Activated T-cell treated with anti-CD3 and anti-CD28 coated beads, Interleukin-2, amount 50 U/mL, for 24 hours (primary cell): ENCODE data around the gene RPS21.

Experiments
- DNase-seq: peaks from one replicate; pipeline ENCODE4 v3.0.0-alpha.2; 2020
- H3K27ac Mint-ChIP-seq: 2 replicates; pipeline ENCODE4 v1.8.0; 2020; ENCODE audit warnings: mild to moderate bottlenecking, mixed read lengths
- H3K27me3 Mint-ChIP-seq: 2 replicates; pipeline ENCODE4 v1.8.0; 2020; ENCODE audit warnings: mixed read lengths
- H3K36me3 Mint-ChIP-seq: 2 replicates; pipeline ENCODE4 v1.8.0; 2020; ENCODE audit warnings: low read depth, mixed read lengths
- H3K4me1 Mint-ChIP-seq: 2 replicates; pipeline ENCODE4 v1.8.0; 2020; ENCODE audit warnings: low read depth, mixed read lengths
- H3K4me3 Mint-ChIP-seq: 2 replicates; pipeline ENCODE4 v1.8.0; 2020; ENCODE audit warnings: mild to moderate bottlenecking, moderate library complexity, mixed read lengths
- H3K9me3 Mint-ChIP-seq: 2 replicates; pipeline ENCODE4 v1.8.0; 2020; ENCODE audit warnings: mixed read lengths

RPS21 gene

DNA sequence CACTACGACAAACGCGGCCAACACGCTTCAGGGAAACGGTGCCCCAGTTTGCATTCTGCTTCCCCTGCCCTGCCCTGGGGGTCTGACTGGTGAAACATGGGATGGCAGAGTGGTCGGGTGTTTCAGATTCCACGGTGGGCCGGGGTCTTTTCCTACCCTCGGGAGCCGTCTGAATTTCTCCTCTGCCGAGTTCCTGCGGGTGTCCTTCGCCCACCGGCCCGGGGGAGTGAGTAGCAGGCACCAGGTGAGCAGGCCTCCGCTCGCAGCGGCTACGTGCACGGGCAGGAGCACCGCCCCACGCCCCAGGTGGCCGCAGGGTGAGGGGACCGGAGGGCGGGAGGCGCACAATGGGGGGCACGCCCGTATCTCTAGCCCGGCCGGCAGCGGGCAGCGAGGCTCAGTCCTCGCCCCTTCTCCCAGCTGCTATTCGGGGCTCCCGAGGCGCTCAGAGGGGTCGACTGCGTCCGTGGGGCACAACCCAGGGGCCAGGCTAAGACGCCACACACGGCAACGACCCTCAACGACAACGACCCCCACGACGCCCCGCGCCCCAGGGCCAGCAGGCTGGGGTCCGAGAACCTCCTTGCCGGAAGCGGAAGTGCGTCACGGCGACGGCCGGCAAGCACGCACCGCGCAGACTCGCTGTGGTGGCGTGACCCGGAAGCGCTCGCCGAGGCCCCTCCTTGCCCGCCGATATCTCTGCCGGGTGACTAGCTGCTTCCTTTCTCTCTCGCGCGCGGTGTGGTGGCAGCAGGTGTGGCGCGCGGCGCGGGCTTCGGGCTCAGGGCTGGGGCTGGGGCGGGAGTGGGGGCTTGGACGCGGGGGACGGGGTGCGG is at the start of gene RPS21:
Gene RPS21 (plus strand): TSS at position 721 of the 836 bp plus-strand sequence. CDS start 236 bp downstream, outside the sequence.
- peaks cover 87% of the 10 kb centered on the region for H3K36me3 Mint-ChIP-seq

DNA sequence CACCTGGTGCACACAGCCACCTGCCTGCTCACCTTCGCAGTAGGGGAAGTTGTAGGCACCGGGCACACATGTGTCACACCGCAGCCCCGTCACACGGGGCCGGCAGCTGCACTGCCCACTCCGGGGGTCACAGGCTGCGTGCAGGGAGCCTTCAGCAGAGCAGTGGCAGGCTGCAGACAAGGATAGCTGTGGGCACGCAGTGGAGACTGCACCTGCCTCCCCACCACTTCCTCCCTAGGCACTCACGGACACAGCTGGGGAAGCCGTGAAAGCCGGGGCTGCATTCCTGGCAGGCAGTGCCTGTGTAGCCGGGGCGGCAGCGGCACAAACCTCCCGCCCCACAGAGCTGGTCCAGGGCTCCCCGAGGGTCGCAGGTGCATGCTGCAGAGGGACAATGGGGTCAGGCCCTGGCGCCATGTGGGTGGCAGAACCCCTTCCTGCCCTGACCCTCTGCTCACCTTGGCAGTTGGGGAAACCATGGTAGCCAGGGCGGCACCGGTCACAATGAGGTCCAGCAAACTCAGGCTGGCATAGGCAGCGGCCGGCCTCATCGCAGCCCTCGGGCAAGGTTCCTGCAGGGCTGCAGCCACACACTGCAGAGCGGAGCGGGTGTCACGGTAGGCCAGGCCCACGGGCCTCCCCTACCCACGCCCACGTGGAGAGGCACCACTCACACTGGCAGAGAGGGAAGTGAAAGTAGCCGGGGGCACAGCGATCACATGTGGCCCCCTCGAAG is 49.2 kb upstream of the RPS21 start:
- Mint-ChIP-seq H3K27ac (no peak overlapping the region), H3K9me3 (no peaks in the 10 kb centered on the region), H3K4me1 (no peaks in the 10 kb centered on the region), H3K27me3 (peaks cover 25% of the 10 kb centered on the region), H3K4me3 (no peak overlapping the region), H3K36me3 (no peaks in the 10 kb centered on the region)
- no peak for DNase-seq

More for the DNA sequence above, at the start of gene RPS21:
- H3K9me3 Mint-ChIP-seq: peaks cover 5% of the 10 kb centered on the region
- DNase-seq: peak; percentile 94
- peak within 1 kb of the TSS; percentile 95 for H3K4me3 Mint-ChIP-seq
- no peaks in the 10 kb centered on the region for H3K27me3 Mint-ChIP-seq
- peak within 1 kb of the TSS; percentile 97 for H3K27ac Mint-ChIP-seq
- H3K4me1 Mint-ChIP-seq: peaks cover 44% of the 10 kb centered on the region

DNA sequence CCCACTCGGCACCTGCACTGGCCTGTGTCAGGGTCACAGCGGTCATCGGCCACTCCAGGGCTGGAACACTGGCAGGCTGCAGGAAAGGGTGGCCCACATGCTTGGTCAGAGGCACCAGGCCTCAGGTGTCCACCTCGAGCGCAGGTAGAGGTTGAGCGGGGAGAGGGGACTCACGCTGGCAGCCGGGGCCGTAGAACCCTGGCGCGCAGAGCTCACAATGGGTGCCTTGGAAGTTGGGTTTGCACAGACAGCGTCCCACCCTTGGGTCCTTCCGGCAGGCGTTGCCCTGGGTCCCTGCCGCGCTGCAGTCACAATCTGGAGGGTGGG is 48.6 kb upstream of the RPS21 start:
- H3K27ac Mint-ChIP-seq: no peak overlapping the region
- H3K4me3 Mint-ChIP-seq: no peak overlapping the region

DNA sequence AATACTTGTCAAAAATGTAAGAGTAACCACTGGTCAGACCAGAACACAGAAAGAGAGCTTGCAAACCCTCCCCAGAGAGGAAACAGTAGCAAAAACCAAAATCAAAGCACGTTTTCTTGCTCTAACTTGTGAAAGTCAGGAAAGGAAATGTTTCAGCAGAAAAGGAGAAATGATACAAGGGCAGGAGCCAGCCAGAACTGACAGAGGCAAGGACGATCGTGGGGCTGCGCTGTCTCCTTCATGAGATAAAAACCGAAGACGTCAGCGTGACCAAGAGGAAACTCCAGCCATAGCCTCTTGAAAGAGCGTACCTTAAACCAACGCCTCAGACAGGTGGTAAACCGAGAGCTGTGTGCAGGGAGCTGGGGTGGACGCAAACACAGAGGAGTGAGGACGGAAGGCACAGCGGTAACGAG is 47.2 kb upstream of the RPS21 start:
- Mint-ChIP-seq H3K27me3 (peaks cover 25% of the 10 kb centered on the region), H3K4me3 (no peak overlapping the region), H3K36me3 (no peaks in the 10 kb centered on the region), H3K4me1 (no peaks in the 10 kb centered on the region), H3K27ac (no peak overlapping the region), H3K9me3 (no peaks in the 10 kb centered on the region)
- DNase-seq: no peak

More for the DNA sequence above, 48.6 kb upstream of the RPS21 start:
- H3K9me3 Mint-ChIP-seq: no peaks in the 10 kb centered on the region
- peaks cover 25% of the 10 kb centered on the region for H3K27me3 Mint-ChIP-seq
- no peaks in the 10 kb centered on the region for H3K4me1 Mint-ChIP-seq
- no peaks in the 10 kb centered on the region for H3K36me3 Mint-ChIP-seq
- DNase-seq: no peak

DNA sequence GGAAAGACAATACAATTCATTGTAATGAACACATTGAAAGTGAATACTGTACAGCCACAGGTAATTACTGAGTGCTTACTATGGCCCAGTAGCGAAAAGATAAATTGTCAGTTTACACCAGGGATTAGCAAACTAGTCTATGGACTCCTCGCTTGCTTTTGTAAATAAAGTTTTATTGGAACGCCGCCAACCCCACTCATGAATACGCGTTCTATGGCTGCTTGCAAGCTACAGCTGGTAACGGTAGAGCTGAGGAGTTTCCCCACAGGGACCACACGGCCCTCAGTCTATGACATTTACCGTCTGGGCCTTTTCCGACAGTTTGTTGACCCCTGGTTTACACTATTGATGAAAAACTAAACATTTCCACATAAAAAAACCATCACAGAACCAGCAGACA is 44.0 kb upstream of the RPS21 start:
- Mint-ChIP-seq H3K9me3 (no peaks in the 10 kb centered on the region), H3K4me1 (no peaks in the 10 kb centered on the region), H3K27me3 (peaks cover 9% of the 10 kb centered on the region), H3K4me3 (no peak overlapping the region), H3K36me3 (no peaks in the 10 kb centered on the region), H3K27ac (no peak overlapping the region)
- no peak for DNase-seq

DNA sequence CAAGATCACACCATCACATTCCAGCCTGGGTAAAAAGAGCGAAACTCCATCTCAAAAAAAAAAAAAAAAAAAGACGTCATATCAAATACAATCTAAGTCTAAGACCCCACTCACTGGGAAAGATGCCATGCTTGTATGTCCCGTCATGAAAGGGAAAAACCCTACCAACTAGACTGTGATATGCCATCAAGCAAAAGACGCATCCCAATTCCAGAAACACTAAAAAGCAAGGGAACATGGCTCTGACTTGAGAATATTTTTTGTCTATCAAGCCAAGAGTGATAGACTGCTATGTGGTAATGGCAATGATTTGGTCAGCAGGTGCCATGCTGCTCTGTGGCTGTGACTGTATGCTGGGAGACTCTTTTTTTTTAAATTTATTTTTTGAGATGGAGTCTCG is 42.8 kb upstream of the RPS21 start:
- no peaks in the 10 kb centered on the region for H3K36me3 Mint-ChIP-seq
- peaks cover 3% of the 10 kb centered on the region for H3K9me3 Mint-ChIP-seq
- no peaks in the 10 kb centered on the region for H3K4me1 Mint-ChIP-seq
- DNase-seq: no peak
- peaks cover 8% of the 10 kb centered on the region for H3K27me3 Mint-ChIP-seq
- H3K4me3 Mint-ChIP-seq: no peak overlapping the region
- H3K27ac Mint-ChIP-seq: no peak overlapping the region

DNA sequence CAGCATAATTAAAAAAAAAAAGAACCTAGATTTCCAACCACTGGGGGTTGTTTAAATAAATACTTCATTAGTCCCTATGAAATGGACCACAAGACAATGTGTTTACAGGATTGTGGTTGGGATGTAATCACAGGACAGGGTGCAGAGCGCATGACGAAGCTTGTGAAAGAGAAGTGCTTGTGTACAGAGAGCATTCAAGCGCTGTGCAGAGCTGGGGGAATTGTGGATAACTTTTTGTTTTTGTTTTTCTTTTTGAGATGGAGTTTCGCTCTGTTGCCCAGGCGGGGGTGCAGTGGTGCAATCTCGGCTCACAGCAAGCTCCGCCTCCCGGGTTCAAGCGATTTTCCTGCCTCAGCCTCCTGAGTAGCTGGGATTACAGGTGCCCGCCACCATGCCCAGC is 42.1 kb upstream of the RPS21 start:
- peaks cover 5% of the 10 kb centered on the region for H3K9me3 Mint-ChIP-seq
- no peak overlapping the region for H3K4me3 Mint-ChIP-seq
- no peaks in the 10 kb centered on the region for H3K36me3 Mint-ChIP-seq
- no peak overlapping the region for H3K27ac Mint-ChIP-seq
- peaks cover 3% of the 10 kb centered on the region for H3K27me3 Mint-ChIP-seq
- no peaks in the 10 kb centered on the region for H3K4me1 Mint-ChIP-seq
- no peak for DNase-seq

DNA sequence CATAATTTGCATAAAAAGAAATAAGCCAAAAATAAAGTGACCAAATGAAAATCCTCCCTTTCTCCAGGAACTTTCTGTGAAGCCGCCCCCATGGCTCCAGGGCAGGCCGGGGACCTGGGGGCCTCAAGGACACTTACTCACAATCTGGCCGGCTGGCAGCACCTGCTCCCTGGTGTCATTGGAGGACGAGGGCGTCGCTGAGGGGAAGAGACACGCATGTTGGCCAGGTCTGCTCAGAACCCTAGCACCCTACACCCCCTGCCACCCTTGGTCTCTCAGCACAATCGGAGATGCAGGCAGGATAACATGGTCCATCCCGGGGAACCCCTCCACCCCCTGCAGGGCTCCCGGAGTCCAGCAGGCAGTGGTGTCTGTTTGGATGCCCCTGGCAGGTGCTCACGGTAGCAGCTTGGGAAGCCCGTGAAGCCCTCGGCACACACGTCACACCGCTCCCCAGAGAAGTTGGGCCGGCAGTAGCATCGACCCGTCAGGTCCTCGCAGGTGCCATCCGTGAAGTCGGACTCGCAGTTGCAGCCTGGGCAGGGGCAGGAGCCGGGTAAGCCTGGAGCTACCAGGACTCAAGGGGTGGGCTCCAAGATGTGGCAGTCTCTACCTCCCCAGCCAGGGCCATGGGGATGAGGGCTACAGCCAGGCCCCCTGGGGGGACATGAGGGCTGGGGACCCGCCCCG is 41.1 kb upstream of the RPS21 start:
- no peak overlapping the region for H3K27ac Mint-ChIP-seq
- no peaks in the 10 kb centered on the region for H3K4me1 Mint-ChIP-seq
- peaks cover 5% of the 10 kb centered on the region for H3K9me3 Mint-ChIP-seq
- H3K36me3 Mint-ChIP-seq: no peaks in the 10 kb centered on the region
- no peak overlapping the region for H3K4me3 Mint-ChIP-seq
- no peak for DNase-seq
- no peaks in the 10 kb centered on the region for H3K27me3 Mint-ChIP-seq

DNA sequence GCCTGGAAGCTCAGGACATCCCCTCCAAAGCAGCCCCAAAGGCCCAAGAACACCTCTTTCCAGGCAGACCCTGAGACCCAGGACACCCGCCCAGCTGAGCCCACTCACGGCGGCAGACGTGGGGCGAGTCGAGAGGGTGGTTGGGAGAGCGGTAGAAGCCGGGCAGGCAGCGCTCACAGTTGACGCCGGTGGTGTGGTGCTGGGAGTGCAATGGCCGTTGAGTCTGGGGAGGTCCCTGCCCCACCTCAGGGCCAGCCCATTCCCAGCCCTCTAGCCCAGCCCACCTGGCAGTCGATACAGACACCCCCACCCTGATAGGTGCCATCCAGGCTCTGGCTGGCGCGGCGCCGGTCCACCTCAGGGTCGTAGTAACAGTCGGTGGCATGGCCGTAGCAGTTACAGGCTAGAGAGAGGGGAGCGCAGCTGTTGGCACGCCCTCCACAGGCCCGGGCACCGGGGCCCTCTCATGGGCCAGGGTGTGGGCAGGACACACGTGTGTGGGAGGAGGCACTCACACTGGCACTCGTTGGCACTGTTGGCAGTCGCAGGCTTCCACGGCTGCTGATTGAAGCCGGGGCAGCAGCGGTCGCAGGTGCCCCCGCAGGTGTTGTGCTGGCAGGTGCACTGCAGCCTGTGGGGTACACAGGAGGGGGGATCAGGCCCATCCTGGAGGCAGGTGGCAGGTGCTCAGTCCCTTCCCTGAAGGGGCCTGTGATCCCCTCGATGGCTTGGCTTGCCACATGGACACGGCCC is 40.3 kb upstream of the RPS21 start:
- H3K4me3 Mint-ChIP-seq: no peak overlapping the region
- peaks cover 5% of the 10 kb centered on the region for H3K9me3 Mint-ChIP-seq
- no peaks in the 10 kb centered on the region for H3K36me3 Mint-ChIP-seq
- no peaks in the 10 kb centered on the region for H3K27me3 Mint-ChIP-seq
- DNase-seq: no peak
- no peaks in the 10 kb centered on the region for H3K4me1 Mint-ChIP-seq
- no peak overlapping the region for H3K27ac Mint-ChIP-seq

DNA sequence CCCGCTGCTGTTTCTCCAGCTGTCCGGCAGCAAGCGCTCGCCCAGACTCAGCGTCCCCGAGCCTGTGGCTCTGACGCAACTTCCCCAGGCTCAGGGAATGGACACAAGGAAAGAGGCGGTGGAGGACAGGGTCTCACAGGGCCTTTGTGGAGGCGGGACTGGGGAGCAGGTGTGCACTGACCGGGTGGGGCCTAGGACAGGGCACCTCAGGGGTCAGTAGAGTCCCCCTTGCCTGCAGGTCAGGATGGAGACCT is 39.8 kb upstream of the RPS21 start:
- no peak for DNase-seq
- H3K4me1 Mint-ChIP-seq: no peaks in the 10 kb centered on the region
- no peaks in the 10 kb centered on the region for H3K36me3 Mint-ChIP-seq
- no peak overlapping the region for H3K27ac Mint-ChIP-seq
- no peaks in the 10 kb centered on the region for H3K27me3 Mint-ChIP-seq
- no peak overlapping the region for H3K4me3 Mint-ChIP-seq
- peaks cover 5% of the 10 kb centered on the region for H3K9me3 Mint-ChIP-seq

DNA sequence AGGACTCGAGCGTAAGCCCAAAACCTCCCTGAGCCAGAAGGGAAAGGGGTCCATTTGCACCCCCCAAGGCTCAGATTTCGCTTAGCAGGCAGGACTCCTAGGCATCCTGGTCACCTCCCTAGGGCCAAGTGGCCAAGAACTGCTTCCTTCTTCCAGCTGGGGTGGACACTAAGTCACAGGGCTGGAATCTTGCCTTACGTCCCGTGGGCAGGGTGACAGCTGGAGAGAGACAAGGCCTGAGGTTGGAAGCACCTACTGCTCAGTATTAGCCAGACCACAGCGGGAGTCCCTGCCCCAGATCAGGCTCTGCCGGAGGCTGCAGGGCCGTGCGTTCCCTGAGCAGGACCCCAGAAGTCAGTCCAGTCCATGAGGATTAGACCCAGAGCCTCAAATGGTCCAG is 39.5 kb upstream of the RPS21 start:
- Mint-ChIP-seq H3K27ac (no peak overlapping the region), H3K27me3 (no peaks in the 10 kb centered on the region), H3K4me1 (no peaks in the 10 kb centered on the region), H3K9me3 (peaks cover 5% of the 10 kb centered on the region), H3K4me3 (no peak overlapping the region), H3K36me3 (no peaks in the 10 kb centered on the region)
- DNase-seq: no peak

DNA sequence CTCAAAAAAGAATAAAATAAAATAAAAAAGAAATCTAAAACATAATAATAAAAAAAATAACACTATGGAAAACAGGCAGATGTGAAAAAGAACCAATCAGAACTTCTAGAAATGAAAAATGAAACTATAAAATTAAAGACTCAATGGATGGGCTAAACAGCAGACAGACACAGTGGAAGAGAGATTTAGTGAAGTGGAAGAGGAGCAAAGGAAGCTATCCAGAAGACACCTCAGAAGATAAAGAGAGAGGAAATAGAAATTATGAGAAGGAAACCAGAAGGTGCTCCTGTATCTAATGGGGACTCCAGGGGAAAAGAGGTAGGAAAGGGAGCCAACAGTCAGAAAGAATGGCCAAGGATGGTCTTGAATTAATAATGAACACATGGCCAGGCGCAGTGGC is 38.3 kb upstream of the RPS21 start:
- Mint-ChIP-seq H3K9me3 (peaks cover 5% of the 10 kb centered on the region), H3K4me1 (no peaks in the 10 kb centered on the region), H3K27ac (no peak overlapping the region), H3K4me3 (no peak overlapping the region), H3K36me3 (no peaks in the 10 kb centered on the region), H3K27me3 (no peaks in the 10 kb centered on the region)
- no peak for DNase-seq

DNA sequence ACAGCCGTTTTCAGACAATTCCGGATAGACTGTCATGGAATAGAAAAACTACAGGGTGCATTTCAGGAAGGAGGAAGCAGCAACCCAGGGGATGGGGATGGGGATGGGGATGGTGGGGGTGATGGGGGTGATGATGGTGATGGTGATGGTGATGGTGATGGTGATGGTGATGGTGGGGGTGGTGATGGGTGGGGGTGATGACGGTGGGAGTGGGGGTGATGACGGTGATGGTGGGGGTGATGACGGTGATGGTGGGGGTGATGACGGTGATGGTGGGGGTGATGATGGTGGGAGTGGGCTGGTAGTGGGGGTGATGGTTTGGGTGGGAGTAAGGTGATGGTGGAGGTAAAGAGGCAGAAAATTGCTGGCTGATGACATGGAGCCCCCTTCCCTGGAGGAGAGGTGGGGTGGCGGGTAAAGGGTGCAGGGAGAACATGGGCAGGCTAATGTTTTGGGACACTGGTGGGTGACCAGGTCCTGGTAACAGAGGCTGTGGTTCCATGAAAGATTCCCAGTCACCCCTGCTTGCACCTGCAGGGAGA is 37.3 kb upstream of the RPS21 start:
- DNase-seq: no peak
- Mint-ChIP-seq H3K36me3 (no peaks in the 10 kb centered on the region), H3K4me1 (no peaks in the 10 kb centered on the region), H3K27ac (no peak overlapping the region), H3K9me3 (peaks cover 5% of the 10 kb centered on the region), H3K27me3 (no peaks in the 10 kb centered on the region), H3K4me3 (no peak overlapping the region)

DNA sequence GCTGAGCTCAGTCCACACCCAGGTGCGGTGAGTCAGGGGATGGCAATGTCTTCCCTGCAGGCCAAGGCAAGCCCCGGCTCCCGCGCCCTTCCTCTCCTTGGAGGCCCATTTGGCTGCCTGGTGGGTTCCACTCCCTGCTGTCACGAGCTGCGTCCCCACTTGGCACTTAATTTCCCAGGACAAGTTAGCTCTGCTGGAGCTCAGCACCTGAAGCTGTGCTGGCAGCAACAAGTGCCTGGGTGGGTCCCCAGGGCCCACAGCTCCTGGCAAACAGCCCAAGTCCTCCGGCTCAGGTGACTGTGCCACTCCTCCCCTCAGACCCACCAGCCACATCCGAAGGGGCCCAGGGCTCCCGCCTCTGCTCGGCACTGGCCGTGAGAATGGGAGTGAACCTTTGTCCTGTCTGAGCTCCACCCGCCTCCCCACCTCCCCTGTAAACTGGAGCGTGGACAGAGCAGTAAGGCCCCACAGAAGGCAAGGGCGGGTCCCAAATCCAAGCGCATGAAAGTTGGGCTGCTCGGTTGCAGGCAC is 36.7 kb upstream of the RPS21 start:
- Mint-ChIP-seq H3K4me1 (no peaks in the 10 kb centered on the region), H3K4me3 (no peak overlapping the region), H3K27ac (no peak overlapping the region), H3K9me3 (peaks cover 5% of the 10 kb centered on the region), H3K27me3 (no peaks in the 10 kb centered on the region), H3K36me3 (no peaks in the 10 kb centered on the region)
- no peak for DNase-seq
